WTC11 (cell line): ENCODE results near the gene MYOD1.

Source experiments
- ARID4B ChIP-seq: sonication (generic); formaldehyde crosslinking; IDR thresholded peaks from 2 replicates; pipeline ENCODE4 v1.8.0; 2023; ENCODE audit warnings: missing genetic modification reagents, mild to moderate bottlenecking, borderline replicate concordance
- CBFB ChIP-seq: sonication (generic); formaldehyde crosslinking; IDR thresholded peaks from 2 replicates; pipeline ENCODE4 v1.8.1; 2022; ENCODE audit warnings: mild to moderate bottlenecking, low read depth, missing genetic modification reagents
- GABPB1 ChIP-seq: sonication (generic); formaldehyde crosslinking; IDR thresholded peaks from 2 replicates; pipeline ENCODE4 v1.8.1; 2023; ENCODE audit warnings: mild to moderate bottlenecking, missing genetic modification reagents
- SP1 ChIP-seq: sonication (generic); formaldehyde crosslinking; conservative IDR thresholded peaks from 2 replicates; pipeline ENCODE4 v1.8.1; 2022; ENCODE audit warnings: missing genetic modification reagents
- TF ChIP-seq, protein P1 (sequence below): sonication (generic); formaldehyde crosslinking; IDR thresholded peaks from 2 replicates; pipeline ENCODE4 v1.8.0; 2022; ENCODE audit warnings: mild to moderate bottlenecking, missing genetic modification reagents

DNA sequence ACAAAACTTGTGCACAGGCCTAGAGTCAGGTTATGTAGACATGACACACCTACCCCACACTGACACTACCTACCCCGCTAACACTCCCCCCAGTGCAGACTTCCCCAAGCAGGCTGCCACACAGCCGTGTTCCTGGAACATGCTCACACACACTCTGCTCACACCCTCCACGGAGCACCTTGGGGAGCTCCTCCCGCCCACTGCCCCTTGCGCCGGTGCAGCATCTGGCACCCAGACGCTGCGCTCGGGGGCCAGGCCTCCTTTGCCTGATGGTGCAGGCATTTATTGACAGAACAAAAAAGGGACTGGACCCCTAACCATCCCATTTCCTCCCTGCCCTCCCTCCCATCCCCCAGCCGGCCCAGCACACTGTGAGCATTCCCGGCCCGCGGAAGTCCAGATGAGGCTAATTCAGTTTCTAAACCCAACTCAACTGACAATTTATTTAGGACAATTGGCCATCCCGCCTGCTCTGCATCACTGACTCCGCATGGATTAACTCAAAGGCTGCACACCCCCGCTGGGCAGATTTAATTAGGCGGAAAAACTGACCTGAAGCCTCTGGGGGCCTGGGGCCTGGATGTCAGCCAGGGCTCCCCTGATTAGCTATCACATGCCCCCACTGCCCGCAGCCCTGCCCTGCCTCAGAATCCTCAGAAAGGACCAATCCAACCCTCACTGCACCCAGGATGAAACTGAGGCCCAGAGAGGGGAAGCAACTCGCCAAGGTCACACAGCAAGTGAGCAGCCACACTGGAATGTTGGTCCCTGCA is 45.3 kb downstream of the MYOD1 start:
- TF ChIP-seq, protein P1, sequence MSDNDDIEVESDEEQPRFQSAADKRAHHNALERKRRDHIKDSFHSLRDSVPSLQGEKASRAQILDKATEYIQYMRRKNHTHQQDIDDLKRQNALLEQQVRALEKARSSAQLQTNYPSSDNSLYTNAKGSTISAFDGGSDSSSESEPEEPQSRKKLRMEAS (CRISPR knock-in tag), result no peak
- no peak for TF ChIP-seq SP1
- TF ChIP-seq GABPB1 (CRISPR knock-in tag), result no peak
- no peak for TF ChIP-seq ARID4B (CRISPR knock-in tag)
- no peak for TF ChIP-seq CBFB (CRISPR knock-in tag)
